GM19193 (cell line): Measurements from ENCODE around the gene XPNPEP1.

Experiments used
- POLR2A ChIP-seq: IDR thresholded peaks from 4 replicates; pipeline ENCODE4 v1.6.1; 2011; ENCODE audit not compliant: insufficient read depth, insufficient read length; ENCODE audit errors: extremely low read depth

XPNPEP1 gene

GRCh38 chr10:109957092-109957797 lies 33.9 kb upstream of the XPNPEP1 start:
- no peak for TF ChIP-seq POLR2A

GRCh38 chr10:109956454-109957091 lies 33.3 kb upstream of the XPNPEP1 start:
- TF ChIP-seq POLR2A: no peak

- TF ChIP-seq POLR2A: no peak
Measured at GRCh38 chr10:109953766-109954165, 30.5 kb upstream of the XPNPEP1 start.

- no peak for TF ChIP-seq POLR2A
Measured at GRCh38 chr10:109952526-109952925, 29.2 kb upstream of the XPNPEP1 start.

- no peak for TF ChIP-seq POLR2A
Measured at GRCh38 chr10:109947111-109947920, 24.0 kb upstream of the XPNPEP1 start.

GRCh38 chr10:109946680-109947079 lies 23.4 kb upstream of the XPNPEP1 start:
- no peak for TF ChIP-seq POLR2A

- no peak for TF ChIP-seq POLR2A
Measured at GRCh38 chr10:109945473-109946177, 22.3 kb upstream of the XPNPEP1 start.

- TF ChIP-seq POLR2A: no peak
Measured at GRCh38 chr10:109944613-109945012, 21.3 kb upstream of the XPNPEP1 start.

- TF ChIP-seq POLR2A: no peak
Measured at GRCh38 chr10:109941236-109941862, 18.0 kb upstream of the XPNPEP1 start.

- no peak for TF ChIP-seq POLR2A
Measured at GRCh38 chr10:109940553-109940952, 17.2 kb upstream of the XPNPEP1 start.

GRCh38 chr10:109940117-109940516 lies 16.8 kb upstream of the XPNPEP1 start:
- no peak for TF ChIP-seq POLR2A

GRCh38 chr10:109939315-109939961 lies 16.1 kb upstream of the XPNPEP1 start:
- no peak for TF ChIP-seq POLR2A

GRCh38 chr10:109937460-109938065 lies 14.3 kb upstream of the XPNPEP1 start:
- TF ChIP-seq POLR2A: no peak
